ENCODE measurements around the gene SDR39U1. TPM values are rescaled to one million over a fixed set of nuclear protein-coding genes. Genes with fewer than 3 reads are reported as not detected.

The SDR39U1 gene
- total and polyA plus RNA-seq, 10 of the 15 experiments (the other 5 are each of a cell fraction or from before 2014, with no cell fraction given) = 14.0 to 89.3 (median 42.2) TPM

DNA sequence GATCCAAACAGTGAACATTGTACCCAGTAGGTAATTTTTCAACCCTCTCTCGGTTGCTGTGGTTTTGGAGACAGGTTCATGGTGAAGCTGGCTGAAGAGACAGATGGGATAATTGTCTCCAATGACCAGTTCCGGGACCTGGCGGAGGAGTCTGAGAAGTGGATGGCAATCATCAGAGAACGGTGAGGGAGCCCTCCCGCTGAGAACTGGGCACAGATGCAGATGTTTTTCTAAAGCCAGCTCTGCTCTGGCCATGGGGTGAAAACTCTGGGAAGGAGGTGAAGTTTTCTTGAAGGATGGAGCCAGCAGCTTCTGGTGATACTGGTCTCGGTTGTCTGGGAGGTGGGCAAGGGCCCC is 6.6 kb downstream of the SDR39U1 start (continued):
- TF ChIP-seq EZH2 (IDR thresholded peaks at IDR 0.05; ENCODE audit: borderline replicate concordance, control insufficient read depth, low read depth, low read length) (no peak), SRF (IDR thresholded peaks at IDR 0.05; ENCODE audit: low read depth in 2 of 2, low read length in 2 of 2) (no peak), NBN (IDR thresholded peaks at IDR 0.05) (no peak), SUZ12 (IDR thresholded peaks at IDR 0.05; ENCODE audit: unreplicated experiment) (no peak), MTA2 (IDR thresholded peaks at IDR 0.05; ENCODE audit: low read depth) (no peak), IKZF2 (IDR thresholded peaks at IDR 0.05) (no peak), JUNB (IDR thresholded peaks at IDR 0.05) (no peak)
- TF ChIP-seq, protein P1, sequence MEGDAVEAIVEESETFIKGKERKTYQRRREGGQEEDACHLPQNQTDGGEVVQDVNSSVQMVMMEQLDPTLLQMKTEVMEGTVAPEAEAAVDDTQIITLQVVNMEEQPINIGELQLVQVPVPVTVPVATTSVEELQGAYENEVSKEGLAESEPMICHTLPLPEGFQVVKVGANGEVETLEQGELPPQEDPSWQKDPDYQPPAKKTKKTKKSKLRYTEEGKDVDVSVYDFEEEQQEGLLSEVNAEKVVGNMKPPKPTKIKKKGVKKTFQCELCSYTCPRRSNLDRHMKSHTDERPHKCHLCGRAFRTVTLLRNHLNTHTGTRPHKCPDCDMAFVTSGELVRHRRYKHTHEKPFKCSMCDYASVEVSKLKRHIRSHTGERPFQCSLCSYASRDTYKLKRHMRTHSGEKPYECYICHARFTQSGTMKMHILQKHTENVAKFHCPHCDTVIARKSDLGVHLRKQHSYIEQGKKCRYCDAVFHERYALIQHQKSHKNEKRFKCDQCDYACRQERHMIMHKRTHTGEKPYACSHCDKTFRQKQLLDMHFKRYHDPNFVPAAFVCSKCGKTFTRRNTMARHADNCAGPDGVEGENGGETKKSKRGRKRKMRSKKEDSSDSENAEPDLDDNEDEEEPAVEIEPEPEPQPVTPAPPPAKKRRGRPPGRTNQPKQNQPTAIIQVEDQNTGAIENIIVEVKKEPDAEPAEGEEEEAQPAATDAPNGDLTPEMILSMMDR (IDR thresholded peaks at IDR 0.05 in 2 of 3, conservative IDR thresholded peaks at IDR 0.05 in 1 of 3; ENCODE audit: control insufficient read depth in 2 of 3, extremely low read depth in 1 of 3, insufficient read depth in 1 of 3, low read depth in 3 of 3, low read length in 3 of 3) = no peak

DNA sequence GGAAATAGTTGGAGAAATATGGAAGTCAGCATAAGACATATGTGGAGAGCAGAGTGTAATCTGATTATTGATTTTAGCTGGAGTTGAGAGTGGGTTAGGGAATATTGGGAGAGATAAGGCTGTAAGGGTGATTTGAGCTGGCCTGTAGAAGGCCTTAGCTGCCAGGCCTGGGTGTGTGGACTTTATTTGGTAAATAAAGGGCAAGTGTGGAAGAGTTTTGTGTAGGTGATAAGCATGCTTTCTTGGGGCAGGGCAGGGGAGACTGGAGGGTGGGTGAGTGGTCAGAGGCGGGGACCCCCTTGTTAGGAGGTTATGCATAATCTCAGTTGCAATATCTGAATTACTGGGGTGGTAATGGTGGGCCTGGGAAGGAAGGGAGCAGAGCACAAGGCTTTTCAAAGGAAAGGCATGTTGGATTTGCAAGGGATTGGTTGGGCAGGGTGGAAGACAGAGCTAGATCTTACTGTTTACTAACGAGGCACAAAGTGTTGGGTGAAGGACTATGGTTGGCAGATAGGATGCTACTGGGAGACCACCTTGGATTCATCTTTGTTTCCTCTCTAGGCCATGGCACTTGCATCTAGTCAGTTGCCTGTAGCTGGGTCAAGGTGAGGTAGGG is 7.3 kb downstream of the SDR39U1 start:
- ChIA-PET SMC1A (ENCODE audit: uncharacterized antibody, unreplicated experiment) (interaction anchor here (0.7 to 8.1 kb wide), 10 partner anchors 13 to 188 kb away, joined by 3 to 73 read pairs (median 6); partner anchors contain the start of genes ADCY4 and RIPK3), POLR2A (no interaction called here), CTCF (interaction anchor here (1.3 to 11.4 kb wide), 11 partner anchors 11 to 964 kb away, joined by 3 to 220 read pairs (median 11); partner anchors contain the start of genes ADCY4, CIDEB and RIPK3), RAD21 (ENCODE audit: unreplicated experiment) (interaction anchor here (1.7 to 4.2 kb wide), 3 partner anchors 69 to 102 kb away, joined by 4 to 31 read pairs (median 15); partner anchors contain the start of gene RIPK3)
- intact Hi-C loops (cut with micrococcal nuclease; ENCODE audit: unreplicated experiment) (no loop called here), in situ Hi-C loops (cut with MboI) (loop anchor here (5.0 to 10.0 kb wide), 2 partner anchors 193 to 1130 kb away; partner anchors contain the start of genes BCL2L2, PPP1R3E and TINF2)
- FAIRE-seq = no peak
- Histone ChIP-seq H3K9ac (ENCODE audit: control insufficient read depth, insufficient read depth, low read length) (no peak overlapping the region), H2AFZ (ENCODE audit: control insufficient read depth, low read depth, low read length) (no peak overlapping the region), H4K20me1 (ENCODE audit: control insufficient read depth, insufficient read depth) (no peaks in the 10 kb centered on the region), H3K36me3 (ENCODE audit: control insufficient read depth in 2 of 2, insufficient read depth in 2 of 2, low read length in 1 of 2) (peaks cover 11 to 33% of the 10 kb centered on the region in 2 experiments), H3K27me3 (replicated peaks in 1 of 2; ENCODE audit: control insufficient read depth in 2 of 2, insufficient read depth in 2 of 2, low read length in 1 of 2) (no peaks in the 10 kb centered on the region), H3K9me3 (replicated peaks; ENCODE audit: control insufficient read depth, insufficient read depth, low read length) (no peaks in the 10 kb centered on the region), H3K4me1 (ENCODE audit: control insufficient read depth, insufficient read depth, low read length) (peaks cover 18% of the 10 kb centered on the region), H3K27ac (ENCODE audit: control insufficient read depth, insufficient read depth) (no peak overlapping the region), H3K79me2 (ENCODE audit: control insufficient read depth, insufficient read depth, low read length) (peaks cover 16% of the 10 kb centered on the region), H3K4me3 (no peak overlapping the region), H3K4me2 (ENCODE audit: control insufficient read depth, insufficient read depth) (no peak overlapping the region)
- TF ChIP-seq ZBED1 (IDR thresholded peaks at IDR 0.05; ENCODE audit: borderline replicate concordance) (no peak), SRF (IDR thresholded peaks at IDR 0.05; ENCODE audit: low read depth in 2 of 2, low read length in 2 of 2) (no peak)
- TF ChIP-seq, protein P1 (IDR thresholded peaks at IDR 0.05 in 2 of 3, conservative IDR thresholded peaks at IDR 0.05 in 1 of 3; ENCODE audit: control insufficient read depth in 2 of 3, extremely low read depth in 1 of 3, insufficient read depth in 1 of 3, low read depth in 3 of 3, low read length in 3 of 3) = no peak
- TF ChIP-seq, protein P2, sequence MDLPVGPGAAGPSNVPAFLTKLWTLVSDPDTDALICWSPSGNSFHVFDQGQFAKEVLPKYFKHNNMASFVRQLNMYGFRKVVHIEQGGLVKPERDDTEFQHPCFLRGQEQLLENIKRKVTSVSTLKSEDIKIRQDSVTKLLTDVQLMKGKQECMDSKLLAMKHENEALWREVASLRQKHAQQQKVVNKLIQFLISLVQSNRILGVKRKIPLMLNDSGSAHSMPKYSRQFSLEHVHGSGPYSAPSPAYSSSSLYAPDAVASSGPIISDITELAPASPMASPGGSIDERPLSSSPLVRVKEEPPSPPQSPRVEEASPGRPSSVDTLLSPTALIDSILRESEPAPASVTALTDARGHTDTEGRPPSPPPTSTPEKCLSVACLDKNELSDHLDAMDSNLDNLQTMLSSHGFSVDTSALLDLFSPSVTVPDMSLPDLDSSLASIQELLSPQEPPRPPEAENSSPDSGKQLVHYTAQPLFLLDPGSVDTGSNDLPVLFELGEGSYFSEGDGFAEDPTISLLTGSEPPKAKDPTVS (IDR thresholded peaks at IDR 0.05; ENCODE audit: low read depth, low read length) = no peak
- no peak for ATAC-seq
- no peak for DNase-seq (ENCODE audit: low read depth, low spot score)
- WGBS (ENCODE audit: insufficient coverage, insufficient replicate concordance, low lambda C conversion rate, missing lambda C conversion rate) = 72% methylated on average over 2 of the region's 2 CpGs
- no TSS peak for BruUV-seq (replicated peaks)
